ENCODE data around the gene TMC8. TPM values are rescaled to one million over a fixed set of nuclear protein-coding genes. Genes with fewer than 3 reads are reported as not detected.

The TMC8 gene
- total RNA-seq, 6 donors from 2014 or later, result 10.8 to 65.0 (median 33.8) TPM

DNA sequence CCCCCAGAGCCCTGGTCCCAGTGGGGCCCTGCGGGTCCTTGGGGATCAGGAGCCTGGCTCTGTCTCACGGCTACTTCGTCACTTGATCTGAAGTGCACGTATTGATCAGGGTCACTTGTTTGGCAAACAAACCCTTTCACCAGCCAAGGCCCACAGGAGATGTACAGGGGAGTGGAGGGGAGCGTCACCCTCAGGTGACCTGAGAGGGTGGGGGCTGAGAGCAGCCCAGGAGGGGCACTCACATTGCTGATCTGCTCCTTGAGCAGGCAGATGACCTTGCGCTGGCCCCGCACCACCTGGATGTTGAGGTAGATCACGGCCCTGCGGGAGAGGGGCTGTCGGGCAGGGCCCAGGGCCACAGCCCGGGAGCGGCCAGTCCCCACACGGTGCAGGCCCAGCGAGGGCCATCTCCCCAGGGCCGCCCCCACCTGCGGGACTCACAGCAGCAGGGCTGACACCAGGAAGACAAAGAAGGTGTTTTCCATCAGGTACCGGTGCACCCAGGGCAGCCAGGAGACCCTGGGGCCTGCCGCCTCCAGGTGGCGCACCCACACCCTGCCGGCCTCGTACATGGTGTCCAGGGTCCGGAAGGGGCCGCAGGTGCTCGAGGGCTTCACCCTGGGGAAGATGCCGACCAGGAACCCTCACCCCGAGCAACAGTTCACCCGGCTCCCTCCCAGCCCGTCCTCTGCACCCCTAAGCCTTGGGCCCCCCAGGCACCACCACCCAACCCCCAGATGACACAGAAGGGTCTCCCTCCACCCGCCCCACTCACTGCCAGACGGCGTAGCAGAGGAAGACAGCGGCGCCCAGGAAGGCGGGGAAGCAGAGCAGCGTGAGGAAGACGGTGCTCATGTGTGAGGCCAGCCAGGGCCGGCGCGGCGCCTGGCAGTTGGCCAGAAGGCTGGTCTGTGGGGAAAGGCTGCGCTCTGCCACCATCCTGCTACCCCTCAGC, 13.3 kb upstream of the TMC8 start:
- peaks cover 4 to 40% (median 28%) of the 10 kb centered on the region in 4 donors for H3K4me1 ChIP-seq
- 48 to 68% methylated on average over 26 to 39 of the region's 41 CpGs for WGBS, 2 donors
- no peaks in the 10 kb centered on the region for H3K9me3 ChIP-seq
- H3K27ac ChIP-seq, result peak overlapping the region in 1 of 4 donors; percentile 23
- DNase-seq, result peak in 1 of 2 donors; percentile 88
- no peak for ATAC-seq (ENCODE audit: low FRiP score in 2 of 2)
- no peak for TF ChIP-seq POLR2AphosphoS5 (IDR thresholded peaks at IDR 0.05)
- peak in 3 of 6 experiments; percentile 33 to 63 (median 46) for TF ChIP-seq CTCF (IDR thresholded peaks at IDR 0.05)
- no peaks in the 10 kb centered on the region for H3K27me3 ChIP-seq
- H3K4me3 ChIP-seq, result no peak overlapping the region
- peaks cover 3 to 60% (median 43%) of the 10 kb centered on the region in 4 donors for H3K36me3 ChIP-seq

DNA sequence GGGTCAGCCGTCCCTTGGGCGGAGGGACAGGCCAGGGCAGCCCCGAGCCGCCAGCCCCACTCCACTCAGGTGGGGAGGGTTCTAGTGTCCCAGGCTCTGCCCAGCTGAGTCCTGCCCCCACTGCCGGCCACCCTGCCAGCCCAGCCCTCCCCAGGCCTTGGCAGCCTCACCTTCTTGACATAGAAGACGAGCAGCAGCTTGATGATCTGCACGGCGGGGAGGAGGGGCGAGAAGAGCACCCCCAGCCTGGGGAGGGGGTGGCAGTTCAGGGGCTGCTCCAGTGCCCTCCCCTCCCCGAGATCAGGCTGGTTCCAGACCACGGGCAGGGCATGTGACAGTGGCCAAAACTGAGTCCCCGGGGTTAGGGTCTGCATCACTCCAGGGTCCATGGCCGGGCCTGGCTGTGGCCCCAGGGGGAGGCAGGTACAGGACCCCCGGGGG, 11.8 kb upstream of the TMC8 start:
- peaks cover 7 to 70% (median 53%) of the 10 kb centered on the region in 4 donors for H3K36me3 ChIP-seq
- no peak for ATAC-seq (ENCODE audit: low FRiP score in 2 of 2)
- H3K4me3 ChIP-seq, result no peak overlapping the region
- H3K27ac ChIP-seq, result no peak overlapping the region
- no peaks in the 10 kb centered on the region for H3K27me3 ChIP-seq
- TF ChIP-seq CTCF (IDR thresholded peaks at IDR 0.05), result no peak
- no peak for TF ChIP-seq POLR2AphosphoS5 (IDR thresholded peaks at IDR 0.05)
- TF ChIP-seq POLR2A (IDR thresholded peaks at IDR 0.05), result no peak
- TF ChIP-seq EP300 (IDR thresholded peaks at IDR 0.05), result no peak
- no peaks in the 10 kb centered on the region for H3K9me3 ChIP-seq
- H3K4me1 ChIP-seq, result peaks cover 0 to 35% (median 19%) of the 10 kb centered on the region in 4 donors
- WGBS, 2 donors, result 83 to 93% methylated on average over 1 to 11 of the region's 14 CpGs
- DNase-seq, result no peak

GRCh38 chr17:78120537-78120936, 10.0 kb upstream of the TMC8 start:
- Histone ChIP-seq H3K4me3 (no peak overlapping the region), H3K27me3 (no peaks in the 10 kb centered on the region), H3K36me3 (peaks cover 17 to 78% (median 65%) of the 10 kb centered on the region in 4 donors), H3K27ac (no peak overlapping the region), H3K4me1 (peaks cover 10 to 41% (median 27%) of the 10 kb centered on the region in 4 donors), H3K9me3 (no peaks in the 10 kb centered on the region)
- WGBS, 2 donors, result 88 to 100% methylated on average over 6 to 13 of the region's 13 CpGs
- no peak for TF ChIP-seq EP300 (IDR thresholded peaks at IDR 0.05)
- no peak for ATAC-seq (ENCODE audit: low FRiP score in 2 of 2)
- DNase-seq, result no peak

- Histone ChIP-seq H3K27me3 (no peaks in the 10 kb centered on the region), H3K27ac (peak overlapping the region in 2 of 4 donors; percentile 44 to 56), H3K4me1 (peaks cover 16 to 47% (median 33%) of the 10 kb centered on the region in 4 donors), H3K9me3 (no peaks in the 10 kb centered on the region), H3K4me3 (peak overlapping the region in 1 of 4 donors; percentile 4), H3K36me3 (peaks cover 17 to 84% (median 69%) of the 10 kb centered on the region in 4 donors)
- 62 to 82% methylated on average over 8 to 35 of the region's 35 CpGs for WGBS, 2 donors
- ATAC-seq (ENCODE audit: low FRiP score in 2 of 2) (no peak), DNase-seq (peak; percentile 23 to 84)
- TF ChIP-seq POLR2A (IDR thresholded peaks at IDR 0.05) (no peak), EP300 (IDR thresholded peaks at IDR 0.05) (no peak), POLR2AphosphoS5 (IDR thresholded peaks at IDR 0.05) (no peak)
Measured at GRCh38 chr17:78120971-78121800, 9.4 kb upstream of the TMC8 start.

DNA sequence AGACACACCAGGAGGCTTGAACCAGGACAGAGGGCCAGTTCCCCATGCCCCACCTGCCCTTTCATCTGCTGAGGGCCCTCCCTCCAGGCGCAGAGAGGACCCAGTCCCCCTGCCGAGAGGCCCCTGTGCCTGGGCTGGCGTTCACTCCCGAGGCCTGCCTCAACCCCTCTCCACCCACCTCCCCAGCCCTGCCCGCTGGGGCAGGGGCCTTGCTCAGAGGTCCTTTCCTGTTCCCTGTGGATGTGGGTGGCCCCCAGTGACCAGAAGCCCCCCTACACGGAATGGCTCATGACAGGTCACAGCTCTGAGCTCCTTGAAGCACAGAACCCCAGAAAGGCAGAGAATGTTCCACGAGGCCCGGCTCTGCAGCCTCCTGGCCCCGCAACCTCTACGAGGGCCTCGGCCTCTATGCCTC, 8.8 kb upstream of the TMC8 start:
- Histone ChIP-seq H3K27ac (peak overlapping the region in 2 of 4 donors; percentile 44 to 56), H3K4me1 (peaks cover 22 to 54% (median 39%) of the 10 kb centered on the region in 4 donors), H3K4me3 (peak overlapping the region in 1 of 4 donors; percentile 4), H3K9me3 (no peaks in the 10 kb centered on the region), H3K27me3 (no peaks in the 10 kb centered on the region), H3K36me3 (peaks cover 17 to 83% (median 69%) of the 10 kb centered on the region in 4 donors)
- WGBS, 2 donors, result 60 to 79% methylated on average over 1 to 9 of the region's 11 CpGs
- no peak for ATAC-seq (ENCODE audit: low FRiP score in 2 of 2)
- no peak for DNase-seq
- TF ChIP-seq CTCF (IDR thresholded peaks at IDR 0.05) (no peak), EP300 (IDR thresholded peaks at IDR 0.05) (no peak), POLR2AphosphoS5 (IDR thresholded peaks at IDR 0.05) (no peak), POLR2A (IDR thresholded peaks at IDR 0.05) (no peak)

All from upper lobe of left lung (tissue), 6 donors.